GM19372 (cell line): ENCODE measurements around the gene RAMACL.
"Not testable (repeated sequence)": the region's sequence is repeated elsewhere in the genome, so short reads cannot be mapped to it uniquely, and the experiment has no call there.

Experiments used
- ATAC-seq: cut with Tn5 transposase; IDR thresholded peaks from one replicate; pipeline ENCODE4 v1.9.1; 2021; ENCODE audit warnings: mild to moderate bottlenecking, low read depth, moderate library complexity; ENCODE audit not compliant: unreplicated experiment

The RAMACL gene

GRCh38 chr6:166539011-166539385 lies 47.5 kb downstream of the RAMACL start:
- ATAC-seq, result not testable (repeated sequence)

- ATAC-seq, result no peak
Observed at GRCh38 chr6:166538297-166539010, 48.0 kb downstream of the RAMACL start.

- no peak for ATAC-seq
Observed at GRCh38 chr6:166534658-166535406, 51.6 kb downstream of the RAMACL start.

GRCh38 chr6:166533205-166533824 lies 53.2 kb downstream of the RAMACL start:
- ATAC-seq, result no peak
